ENCODE results near the gene KDM3A. TPM values are rescaled to one million over a fixed set of nuclear protein-coding genes. Genes with fewer than 3 reads are reported as not detected.

KDM3A gene
- 70.0 and 75.9 TPM in 2 replicates for total RNA-seq

- intact Hi-C loops (cut with micrococcal nuclease) = loop anchor here (1.0 to 10.0 kb wide), 7 partner anchors 28 to 839 kb away; partner anchors contain the start of genes CHMP3, PTCD3 and TMEM150A
Measured at GRCh38 chr2:86440631-86441391, at the start of gene KDM3A. Gene KDM3A, plus strand, starts transcription at chr2:86441371. Its CDS starts 677 bp downstream, at chr2:86442048.

- intact Hi-C loops (cut with micrococcal nuclease) = no loop called here
Measured at GRCh38 chr2:86392873-86393518, 48.2 kb upstream of the KDM3A start.

- intact Hi-C loops (cut with micrococcal nuclease) = no loop called here
Measured at GRCh38 chr2:86393521-86394491, 47.4 kb upstream of the KDM3A start.

GRCh38 chr2:86396291-86396785 lies 44.8 kb upstream of the KDM3A start:
- intact Hi-C loops (cut with micrococcal nuclease) = no loop called here

- intact Hi-C loops (cut with micrococcal nuclease) = no loop called here
Measured at GRCh38 chr2:86397986-86398385, 43.2 kb upstream of the KDM3A start.

GRCh38 chr2:86398500-86399474 lies 42.4 kb upstream of the KDM3A start:
- intact Hi-C loops (cut with micrococcal nuclease) = no loop called here

GRCh38 chr2:86400321-86400720 lies 40.9 kb upstream of the KDM3A start:
- intact Hi-C loops (cut with micrococcal nuclease) = no loop called here

GRCh38 chr2:86410581-86410980 lies 30.6 kb upstream of the KDM3A start:
- intact Hi-C loops (cut with micrococcal nuclease) = no loop called here

GRCh38 chr2:86411396-86411795 lies 29.8 kb upstream of the KDM3A start:
- intact Hi-C loops (cut with micrococcal nuclease) = no loop called here

- intact Hi-C loops (cut with micrococcal nuclease) = no loop called here
Measured at GRCh38 chr2:86412007-86412406, 29.2 kb upstream of the KDM3A start.

GRCh38 chr2:86413296-86414094 lies 27.7 kb upstream of the KDM3A start:
- intact Hi-C loops (cut with micrococcal nuclease) = no loop called here

- intact Hi-C loops (cut with micrococcal nuclease) = no loop called here
Measured at GRCh38 chr2:86414996-86415395, 26.2 kb upstream of the KDM3A start.

- intact Hi-C loops (cut with micrococcal nuclease) = no loop called here
Measured at GRCh38 chr2:86416146-86416545, 25.0 kb upstream of the KDM3A start.

- intact Hi-C loops (cut with micrococcal nuclease) = no loop called here
Measured at GRCh38 chr2:86417961-86418360, 23.2 kb upstream of the KDM3A start.

- intact Hi-C loops (cut with micrococcal nuclease) = no loop called here
Measured at GRCh38 chr2:86420913-86421312, 20.3 kb upstream of the KDM3A start.

GRCh38 chr2:86426271-86426670 lies 14.9 kb upstream of the KDM3A start:
- intact Hi-C loops (cut with micrococcal nuclease) = no loop called here

- intact Hi-C loops (cut with micrococcal nuclease) = no loop called here
Measured at GRCh38 chr2:86429335-86429734, 11.8 kb upstream of the KDM3A start.

- intact Hi-C loops (cut with micrococcal nuclease) = no loop called here
Measured at GRCh38 chr2:86430368-86430767, 10.8 kb upstream of the KDM3A start.

GRCh38 chr2:86433137-86433536 lies 8.0 kb upstream of the KDM3A start:
- intact Hi-C loops (cut with micrococcal nuclease) = no loop called here
